Measurements from ENCODE around the gene C2CD5. TPM values are rescaled to one million over a fixed set of nuclear protein-coding genes. Genes with fewer than 3 reads are reported as not detected.

C2CD5 gene
- polyA plus RNA-seq, 1 donor from 2014 or later, result 171 TPM

GRCh38 chr12:22536971-22537544 is 7.3 kb downstream of the C2CD5 start:
- peaks cover 5% of the 10 kb centered on the region for H3K36me3 ChIP-seq (ENCODE audit: insufficient read depth, low read length)
- no peak overlapping the region for H3K27ac ChIP-seq (ENCODE audit: low read length)
- no peak overlapping the region for H3K4me3 ChIP-seq (ENCODE audit: low read length)
- TF ChIP-seq SMC3 (conservative IDR thresholded peaks at IDR 0.05; ENCODE audit: poor library complexity) (no peak), TAF1 (IDR thresholded peaks at IDR 0.05; ENCODE audit: low read depth) (no peak), MXI1 (conservative IDR thresholded peaks at IDR 0.05; ENCODE audit: poor library complexity, severe bottlenecking) (no peak), CTCF (IDR thresholded peaks at IDR 0.05; ENCODE audit: poor library complexity, severe bottlenecking) (no peak), RAD21 (conservative IDR thresholded peaks at IDR 0.05) (no peak), POLR2AphosphoS5 (IDR thresholded peaks at IDR 0.05) (no peak), EP300 (conservative IDR thresholded peaks at IDR 0.05; ENCODE audit: poor library complexity, severe bottlenecking) (no peak), REST (IDR thresholded peaks at IDR 0.05; ENCODE audit: borderline replicate concordance) (no peak), EZH2 (IDR thresholded peaks at IDR 0.05; ENCODE audit: borderline replicate concordance, insufficient read depth, low read length, poor library complexity, severe bottlenecking) (no peak)
- no peak overlapping the region for H3K9ac ChIP-seq (ENCODE audit: low read length)
- H3K9me2 ChIP-seq (ENCODE audit: insufficient read depth, low read length), result no peaks in the 10 kb centered on the region
- H4K20me1 ChIP-seq (ENCODE audit: insufficient read depth), result no peaks in the 10 kb centered on the region
- no peaks in the 10 kb centered on the region for H3F3A ChIP-seq (ENCODE audit: insufficient read depth, low read length, poor library complexity, severe bottlenecking)
- H3K27me3 ChIP-seq (ENCODE audit: insufficient read depth, low read depth, low read length), result no peaks in the 10 kb centered on the region
- H3K4me2 ChIP-seq (ENCODE audit: low read length), result no peak overlapping the region
- no peak overlapping the region for H2AFZ ChIP-seq (ENCODE audit: low read depth, low read length)
- H3K9me3 ChIP-seq (ENCODE audit: low read length), result no peaks in the 10 kb centered on the region
- peaks cover 40% of the 10 kb centered on the region for H3K79me2 ChIP-seq (replicated peaks; ENCODE audit: insufficient read depth, low read length)

- Histone ChIP-seq H3K4me2 (ENCODE audit: low read length) (no peak overlapping the region), H2AFZ (ENCODE audit: low read depth, low read length) (no peak overlapping the region), H4K20me1 (ENCODE audit: insufficient read depth) (no peaks in the 10 kb centered on the region), H3K36me3 (ENCODE audit: insufficient read depth, low read length) (peaks cover 11% of the 10 kb centered on the region), H3K9me2 (ENCODE audit: insufficient read depth, low read length) (no peaks in the 10 kb centered on the region), H3K9me3 (ENCODE audit: low read length) (peaks cover 3% of the 10 kb centered on the region), H3K4me3 (ENCODE audit: low read length) (peak overlapping the region; percentile 16), H3K27me3 (ENCODE audit: insufficient read depth, low read depth, low read length) (no peaks in the 10 kb centered on the region), H3F3A (ENCODE audit: insufficient read depth, low read length, poor library complexity, severe bottlenecking) (no peaks in the 10 kb centered on the region), H3K27ac (ENCODE audit: low read length) (no peak overlapping the region), H3K9ac (ENCODE audit: low read length) (no peak overlapping the region), H3K79me2 (replicated peaks; ENCODE audit: insufficient read depth, low read length) (peaks cover 33% of the 10 kb centered on the region)
- TF ChIP-seq TAF1 (IDR thresholded peaks at IDR 0.05; ENCODE audit: low read depth), result no peak
- no peak for TF ChIP-seq SMC3 (conservative IDR thresholded peaks at IDR 0.05; ENCODE audit: poor library complexity)
- no peak for TF ChIP-seq EP300 (conservative IDR thresholded peaks at IDR 0.05; ENCODE audit: poor library complexity, severe bottlenecking)
- no peak for TF ChIP-seq REST (IDR thresholded peaks at IDR 0.05; ENCODE audit: borderline replicate concordance)
- TF ChIP-seq EZH2 (IDR thresholded peaks at IDR 0.05; ENCODE audit: borderline replicate concordance, insufficient read depth, low read length, poor library complexity, severe bottlenecking), result no peak
Observed at GRCh38 chr12:22536346-22536945, 7.9 kb downstream of the C2CD5 start.

Measured in neural cell (in vitro differentiated cells).